Epidermal melanocyte (primary cell): Measurements from ENCODE around the gene GLRA2.

Experiments used
- DNase-seq: peaks from one replicate; pipeline ENCODE4 v3.0.0; 2011; ENCODE audit warnings: low spot score; ENCODE audit not compliant: insufficient read length

Gene GLRA2

DNA sequence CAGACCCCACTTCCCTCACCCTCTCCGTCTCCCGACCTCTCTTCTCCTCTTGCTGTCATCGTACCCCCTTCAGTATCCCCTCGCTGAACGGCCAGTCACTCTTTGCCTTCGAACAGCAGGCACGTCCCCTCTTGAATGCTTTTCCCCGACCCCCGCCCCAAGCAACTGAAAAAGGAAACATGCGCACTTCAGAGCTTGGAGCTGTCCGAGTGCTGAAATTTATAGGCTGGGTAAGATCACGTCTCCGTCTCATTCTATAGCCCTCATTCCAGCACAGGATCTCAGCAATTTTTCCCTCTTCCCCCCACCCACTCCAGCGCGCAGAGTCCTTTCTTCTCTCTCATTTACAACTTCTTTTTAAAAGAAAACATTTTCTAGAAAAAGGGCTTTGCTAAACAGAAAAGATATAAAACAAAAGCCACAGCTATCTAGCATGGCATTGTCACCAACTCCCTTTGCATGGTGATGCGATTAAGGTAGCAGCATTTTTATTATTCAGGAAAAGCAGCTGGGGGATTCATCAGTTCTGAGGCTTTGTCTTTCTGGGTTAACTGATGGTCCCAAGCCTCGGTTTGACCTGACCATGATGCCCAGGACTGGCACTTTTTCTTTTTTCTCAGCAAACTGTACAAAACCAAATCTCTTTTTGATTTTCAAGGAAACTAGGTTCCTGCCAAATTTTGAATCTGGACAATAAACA lies at the start of gene GLRA2:
GLRA2 (plus strand) TSS at position 247 of the 700 bp plus-strand sequence. CDS start 522 bp downstream, outside the sequence.
- no peak for DNase-seq

DNA sequence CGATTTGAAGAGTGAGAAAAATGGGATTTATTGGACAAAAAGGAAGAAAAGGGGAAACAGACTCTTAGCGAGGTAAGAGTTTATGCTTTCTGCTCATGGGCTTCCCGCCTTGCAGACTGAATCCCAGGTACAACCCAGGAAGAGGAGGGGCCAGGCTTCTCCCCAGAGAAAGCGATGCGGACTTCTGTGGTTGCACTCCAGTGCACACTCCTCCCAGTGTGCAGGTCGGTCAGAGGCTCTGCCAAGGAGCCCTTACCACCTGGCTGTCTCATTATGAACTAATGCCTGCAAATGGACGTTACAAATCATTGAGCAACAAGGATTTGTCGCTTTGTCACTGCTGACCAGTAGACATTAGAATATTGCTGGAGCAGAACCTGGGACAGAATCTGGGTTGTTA lies 39.9 kb upstream of the GLRA2 start:
- DNase-seq: no peak

DNA sequence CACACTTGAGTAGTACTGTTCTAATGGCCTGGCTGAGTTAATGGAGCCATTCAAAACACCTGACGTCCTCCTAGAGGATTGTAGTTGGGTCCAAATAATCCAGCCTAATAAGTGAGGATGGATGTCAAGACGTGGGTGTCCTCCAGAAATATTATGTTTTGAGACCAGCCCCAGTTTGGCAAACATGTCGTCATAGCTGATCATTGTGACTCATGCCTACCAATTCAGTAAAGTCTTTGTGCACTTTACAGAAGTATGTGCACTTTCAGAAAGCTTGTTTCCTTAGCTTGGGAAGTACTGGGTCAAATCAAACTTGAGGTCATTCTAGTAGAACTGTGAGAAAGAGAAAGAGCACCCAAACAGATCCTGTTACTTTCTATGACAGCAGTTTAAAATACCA lies 37.6 kb upstream of the GLRA2 start:
- no peak for DNase-seq

DNA sequence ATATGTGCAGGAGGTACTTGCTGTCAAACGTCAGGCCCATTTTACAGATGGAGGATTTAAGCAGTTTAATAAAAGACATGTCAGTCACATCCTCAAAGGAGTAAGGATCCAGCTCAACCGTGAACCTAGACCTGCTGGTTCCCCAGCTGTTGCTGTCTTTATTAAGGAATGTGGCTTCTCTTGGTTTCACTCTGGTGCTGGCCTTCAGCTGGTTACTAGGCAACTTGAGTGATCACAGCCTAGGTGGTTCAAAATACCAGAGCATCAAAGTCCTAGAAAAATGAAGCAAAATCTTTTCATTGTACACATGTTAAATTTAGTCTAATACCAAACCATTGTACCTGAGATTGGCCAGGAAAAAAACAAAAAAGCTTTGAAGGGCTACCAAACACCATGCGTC lies 32.7 kb upstream of the GLRA2 start:
- DNase-seq: no peak

DNA sequence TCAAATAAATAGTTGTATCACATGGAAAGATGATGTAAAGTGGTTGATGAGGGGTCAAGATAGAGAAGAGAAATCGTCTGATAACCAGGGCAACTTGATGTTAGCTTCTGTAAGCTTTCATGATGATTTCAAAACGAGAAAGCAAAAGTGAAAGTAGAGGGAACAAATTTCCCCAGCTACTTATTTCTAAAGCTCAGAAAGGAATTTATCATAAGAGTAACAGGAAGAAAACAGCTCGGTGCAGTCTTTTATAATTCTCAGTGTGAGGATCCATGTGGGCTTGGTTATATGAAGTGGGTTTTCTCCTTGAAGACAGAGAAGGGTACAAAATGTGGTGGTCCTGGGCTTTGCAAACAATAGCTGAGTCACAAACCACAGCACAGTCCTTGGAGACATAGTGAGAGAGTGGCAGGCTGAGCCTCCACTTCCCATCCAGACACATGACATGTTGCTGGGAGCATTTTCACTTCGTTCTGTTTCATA lies 32.1 kb upstream of the GLRA2 start:
- DNase-seq: no peak

GRCh38 chrX:14501327-14501726 lies 28.0 kb upstream of the GLRA2 start:
- no peak for DNase-seq

GRCh38 chrX:14504960-14505538 lies 24.3 kb upstream of the GLRA2 start:
- no peak for DNase-seq

GRCh38 chrX:14505648-14506047 lies 23.7 kb upstream of the GLRA2 start:
- no peak for DNase-seq

GRCh38 chrX:14506866-14507265 lies 22.5 kb upstream of the GLRA2 start:
- no peak for DNase-seq

- DNase-seq: no peak
These were observed 21.2 kb upstream of the GLRA2 start for GRCh38 chrX:14508025-14508690.

GRCh38 chrX:14509325-14510057 lies 19.8 kb upstream of the GLRA2 start:
- no peak for DNase-seq

DNA sequence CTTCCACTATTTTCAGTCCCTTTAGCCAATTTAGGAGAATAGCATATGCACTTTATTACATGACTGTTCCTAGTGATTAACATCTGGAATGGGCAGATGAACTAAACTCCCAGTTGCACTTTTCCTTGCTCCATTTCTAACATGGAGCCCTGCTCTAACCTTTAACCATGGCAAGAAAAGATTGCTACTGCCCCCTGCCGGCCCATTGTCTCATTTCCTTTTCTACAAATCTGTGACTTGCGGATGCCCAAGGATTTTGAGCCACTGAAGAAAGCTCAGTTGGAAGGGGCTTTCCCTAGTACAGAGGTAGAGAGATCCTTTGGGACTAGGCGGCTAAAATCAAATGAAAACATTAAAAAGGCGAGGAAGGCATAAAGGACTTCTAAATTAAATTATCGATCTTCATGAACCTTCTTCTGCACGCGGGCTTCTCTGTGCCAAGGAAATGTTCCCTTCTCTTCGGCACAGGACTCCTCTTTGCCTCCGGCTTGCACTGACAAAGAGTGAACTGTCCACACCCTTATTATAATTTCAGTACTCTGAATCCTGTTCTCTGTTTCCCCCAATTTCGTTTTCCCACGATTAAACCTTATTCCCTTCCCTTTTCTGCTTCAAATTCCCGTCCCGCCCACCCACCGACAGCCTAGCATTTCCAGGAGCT lies 577 bp upstream of the GLRA2 start:
- peak; percentile 25 for DNase-seq

GRCh38 chrX:14533867-14534266 lies 4.5 kb downstream of the GLRA2 start:
- DNase-seq: no peak

GRCh38 chrX:14546190-14546589 lies 16.9 kb downstream of the GLRA2 start:
- no peak for DNase-seq

- no peak for DNase-seq
These were observed 24.9 kb downstream of the GLRA2 start for GRCh38 chrX:14554131-14554715.

GRCh38 chrX:14564058-14564457 lies 34.7 kb downstream of the GLRA2 start:
- no peak for DNase-seq

GRCh38 chrX:14573161-14573560 lies 43.8 kb downstream of the GLRA2 start:
- no peak for DNase-seq

GRCh38 chrX:14581081-14581480 lies 51.7 kb downstream of the GLRA2 start:
- DNase-seq: no peak

DNA sequence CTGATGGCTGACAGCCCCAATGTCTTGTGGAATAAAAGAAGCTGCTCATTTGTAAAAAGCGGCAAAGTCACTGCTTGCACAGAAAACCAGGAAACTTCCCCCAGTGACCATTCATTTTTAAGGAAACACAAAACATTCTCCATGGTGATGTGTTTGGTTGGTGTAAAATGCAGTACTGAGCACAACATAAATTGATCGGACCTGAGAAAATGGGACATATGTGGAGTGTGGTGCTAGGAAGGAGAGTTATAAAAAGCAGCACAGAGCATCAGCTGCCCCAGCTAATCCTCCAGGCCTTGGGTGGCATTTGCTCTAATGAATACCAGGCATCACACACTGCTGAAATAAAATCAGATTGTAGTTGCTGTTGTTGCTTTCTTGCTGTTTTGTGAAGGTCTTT lies 55.2 kb downstream of the GLRA2 start:
- no peak for DNase-seq

DNA sequence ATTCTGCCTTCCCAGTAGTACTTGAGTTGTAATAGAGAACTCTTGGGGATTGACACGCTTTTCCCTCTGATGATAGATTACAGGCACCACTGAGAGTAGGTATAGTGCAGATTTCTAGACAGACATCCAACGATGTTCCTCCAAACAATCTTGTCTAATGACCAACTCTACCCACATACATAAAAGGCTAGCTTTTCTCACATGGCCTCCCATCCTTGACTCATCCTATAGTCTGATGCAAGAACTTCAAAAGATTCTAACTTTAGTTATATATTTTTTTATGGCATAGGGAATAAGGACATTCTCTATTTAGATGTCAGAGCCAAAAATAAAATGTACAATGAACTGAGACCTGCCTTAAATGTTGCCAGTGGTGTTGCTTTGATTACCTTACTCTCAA lies 60.9 kb downstream of the GLRA2 start:
- no peak for DNase-seq
